ENCODE measurements around the gene ZBTB48.
"Not testable (repeated sequence)": the region's sequence is repeated elsewhere in the genome, so short reads cannot be mapped to it uniquely, and the experiment has no call there.

ZBTB48 gene

GRCh38 chr1:6596351-6596750 lies 16.6 kb downstream of the ZBTB48 start:
- H3K9me3 ChIP-seq (ENCODE audit: low read length), result no peaks in the 10 kb centered on the region
- no peaks in the 10 kb centered on the region for H3K27me3 ChIP-seq (ENCODE audit: control insufficient read depth in 1 of 2, insufficient read depth in 2 of 2, low read length in 2 of 2)
- peaks cover 39% of the 10 kb centered on the region for H3K4me1 ChIP-seq (ENCODE audit: insufficient read depth, low read length)
- peak overlapping the region; percentile 12 for H3K27ac ChIP-seq (ENCODE audit: low read depth, low read length)
- H3K9ac ChIP-seq (ENCODE audit: low read length), result no peak overlapping the region
- H3K4me3 ChIP-seq (ENCODE audit: low read depth in 1 of 2, low read length in 2 of 2), result peak overlapping the region; percentile 15 to 16
- peaks cover 80% of the 10 kb centered on the region for H3K36me3 ChIP-seq (ENCODE audit: insufficient read depth, low read length)

- peak overlapping the region; percentile 27 for H3K27ac ChIP-seq (ENCODE audit: low read depth, low read length)
- peaks cover 73% of the 10 kb centered on the region for H3K36me3 ChIP-seq (ENCODE audit: insufficient read depth, low read length)
- peak overlapping the region; percentile 15 to 16 for H3K4me3 ChIP-seq (ENCODE audit: low read depth in 1 of 2, low read length in 2 of 2)
- peaks cover 39% of the 10 kb centered on the region for H3K4me1 ChIP-seq (ENCODE audit: insufficient read depth, low read length)
- H3K9ac ChIP-seq (ENCODE audit: low read length), result no peak overlapping the region
- H3K9me3 ChIP-seq (ENCODE audit: low read length), result no peaks in the 10 kb centered on the region
- no peaks in the 10 kb centered on the region for H3K27me3 ChIP-seq (ENCODE audit: control insufficient read depth in 1 of 2, insufficient read depth in 2 of 2, low read length in 2 of 2)
Measured at GRCh38 chr1:6596886-6597776, 17.3 kb downstream of the ZBTB48 start.

- H3K4me3 ChIP-seq (ENCODE audit: low read depth in 1 of 2, low read length in 2 of 2), result no peak overlapping the region
- H3K27ac ChIP-seq (ENCODE audit: low read depth, low read length), result no peak overlapping the region
- H3K27me3 ChIP-seq (ENCODE audit: control insufficient read depth in 1 of 2, insufficient read depth in 2 of 2, low read length in 2 of 2), result no peaks in the 10 kb centered on the region
- peaks cover 39% of the 10 kb centered on the region for H3K4me1 ChIP-seq (ENCODE audit: insufficient read depth, low read length)
- H3K9me3 ChIP-seq (ENCODE audit: low read length), result no peaks in the 10 kb centered on the region
- no peak overlapping the region for H3K9ac ChIP-seq (ENCODE audit: low read length)
- peaks cover 67% of the 10 kb centered on the region for H3K36me3 ChIP-seq (ENCODE audit: insufficient read depth, low read length)
Measured at GRCh38 chr1:6597777-6598131, 18.0 kb downstream of the ZBTB48 start.

- no peaks in the 10 kb centered on the region for H3K27me3 ChIP-seq (ENCODE audit: control insufficient read depth in 1 of 2, insufficient read depth in 2 of 2, low read length in 2 of 2)
- H3K4me1 ChIP-seq (ENCODE audit: insufficient read depth, low read length), result peaks cover 50% of the 10 kb centered on the region
- peaks cover 51% of the 10 kb centered on the region for H3K36me3 ChIP-seq (ENCODE audit: insufficient read depth, low read length)
- H3K9ac ChIP-seq (ENCODE audit: low read length), result peak overlapping the region; percentile 68
- peak overlapping the region in 1 of 2 donors; percentile 100 for H3K4me3 ChIP-seq (ENCODE audit: low read depth in 1 of 2, low read length in 2 of 2)
- H3K9me3 ChIP-seq (ENCODE audit: low read length), result no peaks in the 10 kb centered on the region
- H3K27ac ChIP-seq (ENCODE audit: low read depth, low read length), result no peak overlapping the region
Measured at GRCh38 chr1:6599141-6599975, 19.6 kb downstream of the ZBTB48 start.

GRCh38 chr1:6599991-6600390 lies 20.2 kb downstream of the ZBTB48 start:
- Histone ChIP-seq H3K4me1 (ENCODE audit: insufficient read depth, low read length) (peaks cover 56% of the 10 kb centered on the region), H3K4me3 (ENCODE audit: low read depth in 1 of 2, low read length in 2 of 2) (peak overlapping the region; percentile 96 to 100), H3K27ac (ENCODE audit: low read depth, low read length) (peak overlapping the region; percentile 99), H3K36me3 (ENCODE audit: insufficient read depth, low read length) (peaks cover 44% of the 10 kb centered on the region), H3K9ac (ENCODE audit: low read length) (peak overlapping the region; percentile 92)
- not testable (repeated sequence) for H3K9me3 ChIP-seq (ENCODE audit: low read length); H3K27me3 ChIP-seq (ENCODE audit: control insufficient read depth in 1 of 2, insufficient read depth in 2 of 2, low read length in 2 of 2)

GRCh38 chr1:6600410-6601048 lies 20.7 kb downstream of the ZBTB48 start:
- Histone ChIP-seq H3K27ac (ENCODE audit: low read depth, low read length) (peak overlapping the region; percentile 99), H3K9ac (ENCODE audit: low read length) (peak overlapping the region; percentile 92), H3K4me3 (ENCODE audit: low read depth in 1 of 2, low read length in 2 of 2) (peak overlapping the region; percentile 96 to 100), H3K9me3 (ENCODE audit: low read length) (no peaks in the 10 kb centered on the region), H3K4me1 (ENCODE audit: insufficient read depth, low read length) (peaks cover 61% of the 10 kb centered on the region), H3K36me3 (ENCODE audit: insufficient read depth, low read length) (peaks cover 39% of the 10 kb centered on the region), H3K27me3 (ENCODE audit: control insufficient read depth in 1 of 2, insufficient read depth in 2 of 2, low read length in 2 of 2) (no peaks in the 10 kb centered on the region)

GRCh38 chr1:6601049-6601922 lies 21.5 kb downstream of the ZBTB48 start:
- Histone ChIP-seq H3K9ac (ENCODE audit: low read length) (peak overlapping the region; percentile 92), H3K4me1 (ENCODE audit: insufficient read depth, low read length) (peaks cover 55% of the 10 kb centered on the region), H3K4me3 (ENCODE audit: low read depth in 1 of 2, low read length in 2 of 2) (peak overlapping the region; percentile 96 to 100), H3K36me3 (ENCODE audit: insufficient read depth, low read length) (peaks cover 31% of the 10 kb centered on the region), H3K9me3 (ENCODE audit: low read length) (no peaks in the 10 kb centered on the region), H3K27me3 (ENCODE audit: control insufficient read depth in 1 of 2, insufficient read depth in 2 of 2, low read length in 2 of 2) (no peaks in the 10 kb centered on the region), H3K27ac (ENCODE audit: low read depth, low read length) (peak overlapping the region; percentile 99)

GRCh38 chr1:6601923-6602668 lies 22.3 kb downstream of the ZBTB48 start:
- Histone ChIP-seq H3K4me3 (ENCODE audit: low read depth in 1 of 2, low read length in 2 of 2) (peak overlapping the region; percentile 96 to 100), H3K27me3 (ENCODE audit: control insufficient read depth in 1 of 2, insufficient read depth in 2 of 2, low read length in 2 of 2) (no peaks in the 10 kb centered on the region), H3K4me1 (ENCODE audit: insufficient read depth, low read length) (peaks cover 47% of the 10 kb centered on the region), H3K9ac (ENCODE audit: low read length) (peak overlapping the region; percentile 92), H3K9me3 (ENCODE audit: low read length) (no peaks in the 10 kb centered on the region), H3K27ac (ENCODE audit: low read depth, low read length) (peak overlapping the region; percentile 99), H3K36me3 (ENCODE audit: insufficient read depth, low read length) (peaks cover 23% of the 10 kb centered on the region)

GRCh38 chr1:6602669-6603237 lies 23.0 kb downstream of the ZBTB48 start, which contains the start of gene KLHL21:
Gene KLHL21 (minus strand): TSS chr1:6602869. CDS start chr1:6602817, 52 bp downstream.
- Histone ChIP-seq H3K36me3 (ENCODE audit: insufficient read depth, low read length) (peaks cover 17% of the 10 kb centered on the region), H3K9ac (ENCODE audit: low read length) (peak within 1 kb of the TSS; percentile 92), H3K27me3 (ENCODE audit: control insufficient read depth in 1 of 2, insufficient read depth in 2 of 2, low read length in 2 of 2) (no peaks in the 10 kb centered on the region), H3K4me3 (ENCODE audit: low read depth in 1 of 2, low read length in 2 of 2) (peak within 1 kb of the TSS; percentile 96 to 100), H3K27ac (ENCODE audit: low read depth, low read length) (peak within 1 kb of the TSS; percentile 99), H3K4me1 (ENCODE audit: insufficient read depth, low read length) (peaks cover 40% of the 10 kb centered on the region), H3K9me3 (ENCODE audit: low read length) (no peaks in the 10 kb centered on the region)

All from muscle layer of colon (tissue), 2 donors.